ENCODE results near the gene KRTAP13-1.

GRCh38 chr21:30426731-30427130, 30.9 kb downstream of the KRTAP13-1 start:
- TF ChIP-seq TAF1 (IDR thresholded peaks at IDR 0.05; ENCODE audit: low read depth, low read length) (no peak), CEBPB (IDR thresholded peaks at IDR 0.05; ENCODE audit: low read depth, low read length) (no peak), CTCF (IDR thresholded peaks at IDR 0.05; ENCODE audit: control extremely low read depth in 1 of 3, insufficient read depth in 1 of 3, low read depth in 1 of 3, low read length in 3 of 3) (no peak), CHD2 (IDR thresholded peaks at IDR 0.05; ENCODE audit: low read length) (no peak), EP300 (IDR thresholded peaks at IDR 0.05; ENCODE audit: borderline replicate concordance in 1 of 2, low read depth in 2 of 2, low read length in 2 of 2) (no peak; a peak in 1 of 3 replicates), ATF2 (IDR thresholded peaks at IDR 0.05; ENCODE audit: low read length) (no peak), ZNF274 (IDR thresholded peaks at IDR 0.05; ENCODE audit: borderline replicate concordance, extremely low read depth, low read length) (no peak), YY1 (IDR thresholded peaks at IDR 0.05; ENCODE audit: low read depth, low read length) (0 out of 2 replicates have a peak, but pooled peaks have one; percentile 24), RAD21 (IDR thresholded peaks at IDR 0.05 in 1 of 2, conservative IDR thresholded peaks at IDR 0.05 in 1 of 2; ENCODE audit: low read depth in 2 of 2, low read length in 2 of 2) (no peak), CHD7 (IDR thresholded peaks at IDR 0.05; ENCODE audit: insufficient replicate concordance, low read length) (no peak)
